Measurements from ENCODE around the gene HMGCL. TPM values are rescaled to one million over a fixed set of nuclear protein-coding genes. Genes with fewer than 3 reads are reported as not detected.

Gene HMGCL
- total RNA-seq, 1 experiment from 2014 or later = 19.4 TPM

DNA sequence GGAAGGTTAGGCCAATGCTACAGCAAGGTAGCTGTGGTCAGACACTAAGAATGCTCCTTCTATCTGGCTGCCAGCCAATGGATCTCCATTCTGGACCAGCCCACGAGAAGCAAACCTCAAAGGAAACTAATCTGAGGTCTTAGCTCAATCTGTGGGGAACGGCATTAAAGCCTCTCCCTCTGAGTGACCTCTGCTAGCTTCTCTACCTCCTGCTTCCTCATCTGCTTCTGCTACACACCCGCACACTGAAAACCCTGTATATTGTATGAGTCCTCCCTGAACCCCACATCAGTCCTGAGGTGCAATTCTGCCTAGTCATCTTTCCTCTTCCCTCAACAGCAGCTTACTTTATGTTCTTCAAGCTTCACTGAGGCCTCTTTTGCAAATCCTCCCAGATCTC is 17.8 kb downstream of the HMGCL start:
- intact Hi-C loops (cut with micrococcal nuclease; ENCODE audit: unreplicated experiment) = loop anchor here (10.0 kb wide), 1 partner anchor 217 kb away; no protein-coding TSS in a partner anchor
- Mint-ChIP-seq H3K27ac (ENCODE audit: unreplicated experiment) (no peak overlapping the region), H3K4me1 (ENCODE audit: low read depth, unreplicated experiment) (no peaks in the 10 kb centered on the region), H3K9me3 (ENCODE audit: unreplicated experiment) (no peaks in the 10 kb centered on the region), H3K4me3 (ENCODE audit: unreplicated experiment) (no peak overlapping the region), H3K27me3 (ENCODE audit: insufficient read depth, unreplicated experiment) (no peaks in the 10 kb centered on the region), H3K36me3 (ENCODE audit: insufficient read depth, unreplicated experiment) (no peaks in the 10 kb centered on the region)
- POLR2A ChIA-PET = no interaction called here
- Histone ChIP-seq H3K36me3 (ENCODE audit: control insufficient read depth, insufficient read depth, low read length) (no peaks in the 10 kb centered on the region), H3K9me3 (no peaks in the 10 kb centered on the region), H3K27me3 (replicated peaks; ENCODE audit: control insufficient read depth, insufficient read depth, low read length) (no peaks in the 10 kb centered on the region), H3K4me3 (ENCODE audit: low read depth, low read length) (no peak overlapping the region), H3K4me1 (no peaks in the 10 kb centered on the region)
- DNase-seq = no peak
- TF ChIP-seq, protein P1, sequence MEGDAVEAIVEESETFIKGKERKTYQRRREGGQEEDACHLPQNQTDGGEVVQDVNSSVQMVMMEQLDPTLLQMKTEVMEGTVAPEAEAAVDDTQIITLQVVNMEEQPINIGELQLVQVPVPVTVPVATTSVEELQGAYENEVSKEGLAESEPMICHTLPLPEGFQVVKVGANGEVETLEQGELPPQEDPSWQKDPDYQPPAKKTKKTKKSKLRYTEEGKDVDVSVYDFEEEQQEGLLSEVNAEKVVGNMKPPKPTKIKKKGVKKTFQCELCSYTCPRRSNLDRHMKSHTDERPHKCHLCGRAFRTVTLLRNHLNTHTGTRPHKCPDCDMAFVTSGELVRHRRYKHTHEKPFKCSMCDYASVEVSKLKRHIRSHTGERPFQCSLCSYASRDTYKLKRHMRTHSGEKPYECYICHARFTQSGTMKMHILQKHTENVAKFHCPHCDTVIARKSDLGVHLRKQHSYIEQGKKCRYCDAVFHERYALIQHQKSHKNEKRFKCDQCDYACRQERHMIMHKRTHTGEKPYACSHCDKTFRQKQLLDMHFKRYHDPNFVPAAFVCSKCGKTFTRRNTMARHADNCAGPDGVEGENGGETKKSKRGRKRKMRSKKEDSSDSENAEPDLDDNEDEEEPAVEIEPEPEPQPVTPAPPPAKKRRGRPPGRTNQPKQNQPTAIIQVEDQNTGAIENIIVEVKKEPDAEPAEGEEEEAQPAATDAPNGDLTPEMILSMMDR (IDR thresholded peaks at IDR 0.05; ENCODE audit: insufficient read depth in 1 of 2, low read depth in 1 of 2, low read length in 1 of 2, severe bottlenecking in 1 of 2, unreplicated experiment in 1 of 2) = no peak
- BruUV-seq (replicated peaks) = no TSS peak
- CTCF ChIA-PET = no interaction called here

DNA sequence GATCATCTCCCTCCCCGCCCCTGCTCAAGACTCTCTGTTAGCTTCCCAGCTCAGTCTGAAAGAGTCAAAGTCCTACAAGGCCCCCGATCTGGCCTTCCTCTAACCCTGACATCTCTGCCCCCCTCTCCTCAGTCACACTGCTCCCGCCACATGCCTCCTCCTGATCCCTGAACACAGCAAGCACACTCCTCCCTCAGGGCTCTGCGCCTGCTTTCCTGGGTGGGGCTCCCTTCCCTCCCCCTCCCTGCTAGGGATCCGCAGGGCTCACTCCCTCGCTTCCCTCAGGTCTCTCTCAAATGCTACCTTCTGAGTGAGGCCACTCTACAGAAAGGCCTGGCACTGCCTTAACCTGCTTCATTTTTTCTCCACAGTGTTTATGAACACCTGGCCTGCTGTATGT is 18.9 kb downstream of the HMGCL start:
- TF ChIP-seq, protein P1 (IDR thresholded peaks at IDR 0.05; ENCODE audit: insufficient read depth in 1 of 2, low read depth in 1 of 2, low read length in 1 of 2, severe bottlenecking in 1 of 2, unreplicated experiment in 1 of 2) = no peak
- DNase-seq = no peak
- H3K36me3 ChIP-seq (ENCODE audit: control insufficient read depth, insufficient read depth, low read length) = no peaks in the 10 kb centered on the region
- ChIA-PET CTCF (no interaction called here), POLR2A (no interaction called here)
- no peaks in the 10 kb centered on the region for H3K4me1 ChIP-seq
- no TSS peak for BruUV-seq (replicated peaks)
- no peak overlapping the region for H3K4me3 ChIP-seq (ENCODE audit: low read depth, low read length)
- intact Hi-C loops (cut with micrococcal nuclease; ENCODE audit: unreplicated experiment) = loop anchor here (10.0 kb wide), 1 partner anchor 219 kb away; no protein-coding TSS in a partner anchor
- H3K36me3 Mint-ChIP-seq (ENCODE audit: insufficient read depth, unreplicated experiment) = no peaks in the 10 kb centered on the region
- H3K27me3 ChIP-seq (replicated peaks; ENCODE audit: control insufficient read depth, insufficient read depth, low read length) = no peaks in the 10 kb centered on the region
- no peaks in the 10 kb centered on the region for H3K27me3 Mint-ChIP-seq (ENCODE audit: insufficient read depth, unreplicated experiment)
- H3K4me1 Mint-ChIP-seq (ENCODE audit: low read depth, unreplicated experiment) = no peaks in the 10 kb centered on the region
- H3K9me3 ChIP-seq = no peaks in the 10 kb centered on the region
- no peaks in the 10 kb centered on the region for H3K9me3 Mint-ChIP-seq (ENCODE audit: unreplicated experiment)
- H3K4me3 Mint-ChIP-seq (ENCODE audit: unreplicated experiment) = no peak overlapping the region
- no peak overlapping the region for H3K27ac Mint-ChIP-seq (ENCODE audit: unreplicated experiment)

DNA sequence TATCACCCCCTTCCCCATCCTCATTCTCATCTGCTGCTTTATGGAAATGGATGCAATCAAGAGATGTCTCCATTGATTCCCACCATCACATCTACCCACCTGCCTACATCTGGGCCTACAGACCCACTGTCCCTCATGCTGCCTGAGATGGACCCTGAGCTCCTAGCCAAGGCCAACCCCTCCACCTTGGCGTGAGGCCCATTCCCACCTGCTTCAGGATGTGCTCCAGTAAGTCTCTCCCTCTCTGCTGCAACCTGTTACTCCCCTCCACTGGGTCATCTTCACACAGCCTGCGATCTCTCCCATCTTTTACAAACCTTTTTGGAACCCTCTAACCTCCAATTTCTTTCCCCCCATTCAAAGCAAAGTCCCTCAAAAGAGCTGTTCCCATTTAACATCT is 20.2 kb downstream of the HMGCL start:
- Histone ChIP-seq H3K36me3 (ENCODE audit: control insufficient read depth, insufficient read depth, low read length) (no peaks in the 10 kb centered on the region), H3K9me3 (no peaks in the 10 kb centered on the region), H3K4me3 (ENCODE audit: low read depth, low read length) (no peak overlapping the region), H3K4me1 (no peaks in the 10 kb centered on the region), H3K27me3 (replicated peaks; ENCODE audit: control insufficient read depth, insufficient read depth, low read length) (no peaks in the 10 kb centered on the region)
- Mint-ChIP-seq H3K36me3 (ENCODE audit: insufficient read depth, unreplicated experiment) (peaks cover 8% of the 10 kb centered on the region), H3K4me1 (ENCODE audit: low read depth, unreplicated experiment) (no peaks in the 10 kb centered on the region), H3K27ac (ENCODE audit: unreplicated experiment) (no peak overlapping the region), H3K4me3 (ENCODE audit: unreplicated experiment) (no peak overlapping the region), H3K9me3 (ENCODE audit: unreplicated experiment) (no peaks in the 10 kb centered on the region), H3K27me3 (ENCODE audit: insufficient read depth, unreplicated experiment) (no peaks in the 10 kb centered on the region)
- no peak for DNase-seq
- POLR2A ChIA-PET = no interaction called here
- intact Hi-C loops (cut with micrococcal nuclease; ENCODE audit: unreplicated experiment) = loop anchor here (10.0 kb wide), 1 partner anchor 220 kb away; no protein-coding TSS in a partner anchor
- CTCF ChIA-PET = no interaction called here
- no TSS peak for BruUV-seq (replicated peaks)
- TF ChIP-seq, protein P1 (IDR thresholded peaks at IDR 0.05; ENCODE audit: insufficient read depth in 1 of 2, low read depth in 1 of 2, low read length in 1 of 2, severe bottlenecking in 1 of 2, unreplicated experiment in 1 of 2) = no peak
